GM18517 (cell line): ENCODE data around the gene EML1.

Source experiments
- ATAC-seq: cut with Tn5 transposase; IDR thresholded peaks from one replicate; pipeline ENCODE4 v1.9.1; 2021; ENCODE audit warnings: mild to moderate bottlenecking, moderate library complexity; ENCODE audit not compliant: unreplicated experiment

Gene EML1

DNA sequence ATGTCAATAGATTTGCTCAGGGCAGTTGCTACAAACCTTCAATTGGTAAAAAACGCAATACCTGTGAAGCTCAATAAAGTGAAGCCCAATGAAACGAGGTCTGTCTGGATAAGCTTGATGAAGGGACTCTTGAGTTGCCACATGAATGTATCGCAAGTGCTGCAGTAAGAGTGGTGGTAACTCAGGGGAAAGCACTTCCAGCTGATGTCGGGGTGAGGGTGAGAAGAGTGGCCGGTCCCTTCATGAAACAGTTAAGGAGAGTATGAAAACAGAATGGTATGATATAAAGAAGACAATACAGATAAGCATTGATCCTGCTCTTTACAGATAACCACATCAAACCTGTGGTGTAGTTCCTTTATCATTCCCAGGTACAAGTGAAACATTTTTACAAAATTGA is 188.6 kb downstream of the EML1 start:
- ATAC-seq, result no peak

DNA sequence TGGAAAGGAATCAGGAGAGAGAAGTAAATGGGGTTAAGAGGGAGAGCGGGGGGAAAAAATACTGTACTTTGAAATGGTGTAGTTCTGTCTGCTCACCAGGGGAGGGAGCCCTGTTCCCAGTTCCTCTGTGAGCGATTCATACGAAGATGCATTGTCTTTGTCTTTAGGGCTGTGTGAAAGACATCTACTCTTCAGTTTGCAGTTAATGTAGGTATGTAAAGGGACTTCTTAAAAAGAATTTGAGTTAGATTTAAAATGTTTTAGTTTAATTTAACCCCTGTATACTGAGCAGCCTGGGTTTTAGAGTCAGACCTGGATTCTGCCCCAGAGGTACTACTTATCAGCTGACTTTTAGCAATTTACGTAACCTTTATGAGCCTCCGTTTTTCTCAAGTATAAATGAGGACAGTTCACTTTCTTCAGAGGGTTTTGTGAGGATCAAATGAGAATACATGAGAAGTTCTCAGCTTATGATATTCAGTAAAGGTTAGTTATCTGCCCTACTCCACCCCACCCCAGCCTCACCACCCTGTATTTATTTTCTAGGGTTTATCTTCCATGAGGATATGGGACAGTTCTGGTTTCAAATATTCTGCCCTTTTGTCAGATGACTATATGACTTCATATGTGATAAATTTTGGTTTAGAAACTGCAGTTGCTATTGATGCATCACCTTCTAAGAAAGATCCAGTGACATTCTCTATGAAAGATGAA is 189.5 kb downstream of the EML1 start:
- peak; percentile 67 for ATAC-seq

DNA sequence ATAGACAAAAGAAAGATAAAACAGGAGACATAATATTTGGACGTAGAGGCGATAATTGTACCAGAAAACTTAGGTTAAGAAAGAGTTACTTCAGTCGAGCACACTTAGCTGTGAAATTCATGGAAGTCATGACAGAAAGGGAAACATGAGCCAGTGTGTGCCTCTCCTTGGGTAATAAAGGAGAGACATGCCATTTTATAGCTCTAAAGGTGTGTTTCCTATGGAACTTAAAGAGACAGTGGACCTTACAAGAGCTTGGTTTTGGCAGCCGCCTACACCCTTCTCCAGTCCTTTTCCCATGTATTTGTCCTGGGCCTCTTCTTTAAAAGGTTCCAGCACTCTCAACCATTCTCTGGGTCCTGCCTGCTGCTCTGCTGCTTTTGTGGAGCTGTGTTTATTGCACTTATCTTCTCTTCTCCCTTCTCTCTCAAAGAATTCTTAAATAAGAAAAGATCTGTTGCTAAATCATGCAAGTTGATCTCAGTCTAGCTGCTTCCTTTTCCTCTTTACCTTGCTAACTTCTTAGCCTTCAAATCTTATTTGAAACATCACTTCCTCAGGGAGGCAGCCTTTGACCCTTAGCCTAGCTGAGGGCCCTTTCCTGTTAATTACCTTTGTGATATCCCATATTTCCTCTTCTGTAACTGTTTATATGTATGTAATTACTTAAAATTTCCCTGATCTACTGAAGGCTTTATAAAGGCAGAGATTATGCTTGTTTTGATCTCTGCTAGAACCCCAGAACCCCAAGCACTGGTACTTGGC is 190.2 kb downstream of the EML1 start:
- ATAC-seq, result no peak

DNA sequence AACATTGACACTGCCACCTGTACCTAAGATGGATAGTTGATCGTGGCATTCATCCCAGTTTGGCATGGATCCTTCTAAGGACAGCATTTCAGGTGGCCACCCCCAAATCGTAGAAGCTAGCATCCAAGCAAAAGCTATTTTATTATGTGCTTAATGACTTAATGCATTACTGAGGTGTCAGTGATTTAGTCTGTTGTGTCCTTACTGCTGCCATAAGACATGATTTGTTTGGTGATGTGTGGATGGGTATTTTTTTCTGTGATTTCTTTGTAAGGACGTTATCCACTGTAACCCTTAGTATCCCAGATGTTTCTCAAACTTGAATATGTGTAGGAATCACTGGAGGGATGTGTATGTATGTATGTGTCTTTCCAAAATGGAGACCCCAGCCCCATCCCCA is 190.8 kb downstream of the EML1 start:
- ATAC-seq, result no peak

DNA sequence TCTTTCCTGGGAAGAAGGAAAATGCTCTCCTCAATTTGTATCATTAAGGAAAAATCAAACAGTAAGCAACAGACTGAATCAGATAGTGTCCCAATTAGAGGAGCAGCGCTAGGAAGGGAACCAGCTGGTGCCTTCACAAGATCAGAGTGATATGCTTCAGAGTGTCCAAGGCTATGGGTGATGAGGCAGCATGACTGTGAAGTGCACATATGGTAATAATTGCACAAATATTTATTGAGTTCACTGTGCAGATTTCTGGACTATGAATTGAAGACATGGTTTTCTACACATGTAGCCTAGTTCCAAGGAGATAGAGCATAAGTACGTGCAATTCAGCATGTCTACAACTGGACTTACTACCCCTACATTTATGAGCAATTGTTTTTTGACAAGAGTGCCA is 193.2 kb downstream of the EML1 start:
- ATAC-seq, result no peak

DNA sequence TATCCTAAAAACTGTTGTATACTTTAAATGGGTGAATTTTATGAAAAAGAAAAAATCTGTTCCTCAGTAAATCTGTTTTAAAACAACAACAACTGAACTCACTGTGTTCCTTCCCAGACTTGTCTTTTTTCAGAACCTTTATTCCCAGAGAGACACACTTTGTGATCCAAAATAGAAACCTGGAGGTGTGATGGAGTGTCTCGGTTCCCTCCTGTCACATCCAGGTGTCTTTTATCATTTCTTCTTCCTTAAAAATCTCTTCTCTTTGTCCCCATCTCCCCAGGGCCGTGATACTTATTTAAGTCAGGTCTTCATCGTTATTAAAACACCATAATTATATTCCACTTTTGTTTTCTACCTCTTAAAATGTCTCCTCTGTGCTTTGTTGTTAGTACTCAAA is 195.8 kb downstream of the EML1 start:
- no peak for ATAC-seq

DNA sequence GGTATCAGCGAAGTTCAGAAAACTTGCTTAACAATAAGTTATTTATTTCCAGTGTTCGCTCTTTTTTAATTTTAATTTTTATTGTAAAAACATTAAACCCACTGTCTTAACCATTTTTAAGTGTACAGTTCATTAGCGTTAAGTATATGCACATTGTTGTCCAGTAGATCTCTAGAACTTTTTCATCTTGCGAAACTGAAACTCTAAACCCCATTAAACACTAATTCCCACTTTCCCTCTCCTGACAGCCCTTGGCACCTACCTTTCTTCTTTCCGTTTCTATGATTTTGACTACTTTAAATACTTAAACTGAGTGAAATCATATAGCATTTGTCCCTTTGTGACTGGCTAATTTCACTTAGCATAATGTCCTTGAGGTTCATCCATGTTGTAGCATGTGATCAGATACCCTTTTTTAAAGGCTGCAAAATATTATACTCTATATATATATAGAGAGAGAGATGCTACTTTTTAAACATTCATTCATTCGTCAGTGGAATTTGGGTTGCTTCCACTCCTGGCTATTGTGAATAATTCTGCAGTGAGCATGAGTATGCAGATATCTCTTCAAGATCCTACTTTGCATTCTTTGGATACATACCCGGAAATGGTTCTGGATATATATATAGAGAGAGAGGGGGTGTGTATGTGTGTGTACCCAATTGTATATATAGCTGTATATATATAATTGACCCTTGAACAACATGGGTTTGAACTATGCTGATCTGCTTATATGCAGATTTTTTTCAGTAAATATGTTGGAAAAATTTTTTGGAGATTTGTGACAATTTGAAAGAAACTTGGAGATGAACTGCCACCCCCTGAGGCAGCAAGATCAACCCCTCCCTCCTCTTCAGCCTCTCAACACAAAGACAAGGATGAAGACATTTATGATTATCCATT is 197.3 kb downstream of the EML1 start:
- ATAC-seq, result no peak

DNA sequence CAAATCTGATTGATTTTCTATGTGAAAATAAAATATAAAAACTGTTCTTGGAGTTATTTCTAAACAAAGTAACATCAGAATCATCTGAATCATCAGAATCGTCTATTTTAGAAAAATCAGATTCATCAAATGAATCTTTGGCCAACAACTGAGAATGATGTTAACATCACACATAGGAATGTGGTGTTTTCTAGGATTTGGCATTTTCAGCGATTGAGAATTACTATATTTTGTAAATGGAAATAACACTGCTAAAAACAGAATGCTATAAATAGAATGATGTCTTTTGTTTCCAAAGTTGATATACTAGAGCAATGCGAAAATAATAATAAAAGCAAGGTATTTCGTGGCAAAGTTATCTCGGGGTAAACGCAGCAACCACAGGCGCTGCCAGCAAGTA is 198.1 kb downstream of the EML1 start:
- ATAC-seq, result no peak
